Thyroid gland (tissue), 4 donors: Measurements from ENCODE around the gene SMCO4.

Experiments used
- CTCF ChIP-seq, 6 experiments: fragments of 200-600 bp in 3 of 6; fragments of 450-650 bp in 3 of 6; sonication (generic) in 3 of 6; IDR thresholded peaks; one replicate each; pipeline ENCODE4 v1.5.1; 2016 to 2019; ENCODE audit warnings: antibody characterized with exemption in 6 of 6, mild to moderate bottlenecking in 2 of 6, inconsistent platforms in 1 of 6, moderate library complexity in 1 of 6
- POLR2A ChIP-seq, 2 donors: fragments of 450-650 bp; IDR thresholded peaks; one replicate each; pipeline ENCODE4 v1.6.1; 2017; ENCODE audit warnings: antibody characterized with exemption in 2 of 2, mild to moderate bottlenecking in 2 of 2, moderate library complexity in 1 of 2

- no peak for TF ChIP-seq POLR2A (IDR thresholded peaks at IDR 0.05)
- TF ChIP-seq CTCF (IDR thresholded peaks at IDR 0.05) = no peak
Measured at GRCh38 chr11:93444617-93445073, 98.5 kb downstream of the SMCO4 start.
